ENCODE measurements around the gene DCANP1.

The DCANP1 gene

DNA sequence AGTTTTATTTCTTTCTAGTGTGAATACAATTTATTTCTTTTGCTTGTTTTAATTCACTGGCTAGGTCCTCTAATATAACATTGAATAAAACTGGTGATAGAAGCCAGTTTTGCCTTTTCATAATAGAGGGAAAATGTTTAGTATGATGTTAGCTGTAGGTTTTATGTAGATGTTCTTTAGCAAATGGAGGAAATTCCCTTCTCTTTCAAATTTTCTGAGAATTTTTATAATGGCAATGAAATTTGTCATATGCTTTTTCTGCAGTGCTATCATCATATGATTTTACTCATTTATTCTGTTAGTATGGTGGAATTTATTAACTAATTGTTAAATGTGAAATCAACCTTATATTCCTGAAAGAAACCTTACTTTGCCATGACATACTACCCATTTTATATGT lies 30.1 kb downstream of the DCANP1 start:
- no peak for DNase-seq

DNA sequence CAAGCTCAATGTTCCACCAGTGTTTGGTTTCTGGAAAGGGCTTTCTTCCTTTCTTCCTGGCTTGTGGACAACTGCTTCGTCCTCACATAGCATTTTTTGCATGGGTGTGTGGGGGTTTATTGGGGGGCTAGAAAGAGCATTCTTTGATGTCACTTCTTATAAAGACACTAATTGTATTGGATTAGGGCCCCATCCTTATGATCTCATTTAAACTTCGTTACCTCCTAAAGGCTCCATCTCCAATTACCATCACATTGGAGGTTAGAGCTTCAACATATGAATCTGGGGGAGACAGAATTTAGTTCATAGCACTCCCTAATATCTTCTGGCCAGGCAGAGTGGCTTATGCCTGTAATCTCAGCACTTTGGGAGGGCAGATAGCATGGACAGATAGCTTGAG lies 42.1 kb downstream of the DCANP1 start:
- no peak for DNase-seq

DNA sequence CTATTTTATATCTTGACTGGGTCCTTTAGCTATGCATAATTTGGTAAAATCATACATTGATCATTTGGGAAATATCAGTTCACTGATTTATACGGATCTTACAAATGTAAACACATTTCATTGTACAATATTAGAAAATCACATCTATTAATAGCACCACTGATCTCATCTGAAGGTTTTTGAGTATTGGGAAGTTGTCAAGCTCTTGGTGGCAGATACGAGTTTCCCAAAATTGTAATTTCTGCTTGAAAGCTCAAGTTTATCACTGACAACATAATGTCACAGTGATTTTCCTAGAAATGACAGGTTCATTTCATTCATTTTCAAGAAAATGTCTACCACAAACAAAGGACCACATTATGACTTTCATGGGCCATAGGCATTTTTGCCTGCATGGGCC lies 45.1 kb downstream of the DCANP1 start:
- DNase-seq = no peak

DNA sequence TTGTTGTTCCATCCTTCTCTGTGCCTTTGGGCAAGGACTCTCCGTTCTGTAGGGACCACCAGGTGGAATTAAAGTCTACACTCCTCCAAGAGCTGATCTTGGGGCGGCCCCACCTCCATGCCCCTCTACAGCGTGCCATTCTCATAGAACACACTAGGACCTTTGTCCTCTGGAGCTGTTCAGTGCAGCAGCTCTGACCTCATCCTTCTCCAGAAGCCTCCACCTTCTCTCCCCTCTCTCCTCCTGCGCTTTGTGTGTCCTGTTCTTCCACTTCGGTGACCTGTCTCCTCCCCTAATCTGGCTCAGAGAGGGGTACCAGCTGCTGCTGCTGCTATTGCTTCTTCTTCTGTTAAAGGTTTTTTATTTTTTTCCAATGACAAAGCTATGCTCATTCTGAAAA lies 46.3 kb downstream of the DCANP1 start:
- no peak for DNase-seq

DNA sequence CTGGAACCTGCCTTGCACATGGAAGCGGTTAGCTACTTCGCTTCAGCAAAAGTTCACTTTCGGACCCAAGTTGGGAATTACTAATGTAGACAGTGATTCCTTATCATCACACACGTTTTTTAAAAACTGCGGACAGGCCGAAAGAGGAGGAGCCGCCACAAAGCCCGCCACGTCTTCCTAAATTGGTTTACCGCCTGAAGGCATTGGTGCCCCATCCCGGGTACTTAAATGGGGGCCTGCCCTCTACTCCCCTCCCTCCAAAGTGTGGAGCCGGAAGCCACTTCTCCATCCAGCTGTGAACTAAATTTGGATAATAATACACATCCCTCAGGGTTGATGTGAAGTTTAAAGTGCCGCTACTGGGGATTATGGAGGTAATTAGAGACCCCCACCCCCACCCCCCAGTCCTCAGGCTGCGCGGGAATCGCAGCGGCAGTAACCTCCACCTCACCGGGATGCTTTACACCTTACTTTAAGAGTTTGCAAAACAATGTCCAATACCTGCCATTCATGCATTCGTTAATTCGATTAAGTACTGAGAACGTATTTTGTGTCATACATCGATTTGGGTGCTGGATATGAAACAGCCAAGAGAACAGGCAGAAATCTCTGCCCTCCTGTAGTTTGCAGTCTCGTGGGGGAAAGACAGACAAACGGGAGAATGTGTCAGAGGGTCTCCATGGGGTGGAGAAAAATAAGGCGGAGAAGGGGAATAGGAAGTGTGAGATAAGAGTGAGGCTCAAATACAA lies 47.2 kb downstream of the DCANP1 start:
- no peak for DNase-seq

DNA sequence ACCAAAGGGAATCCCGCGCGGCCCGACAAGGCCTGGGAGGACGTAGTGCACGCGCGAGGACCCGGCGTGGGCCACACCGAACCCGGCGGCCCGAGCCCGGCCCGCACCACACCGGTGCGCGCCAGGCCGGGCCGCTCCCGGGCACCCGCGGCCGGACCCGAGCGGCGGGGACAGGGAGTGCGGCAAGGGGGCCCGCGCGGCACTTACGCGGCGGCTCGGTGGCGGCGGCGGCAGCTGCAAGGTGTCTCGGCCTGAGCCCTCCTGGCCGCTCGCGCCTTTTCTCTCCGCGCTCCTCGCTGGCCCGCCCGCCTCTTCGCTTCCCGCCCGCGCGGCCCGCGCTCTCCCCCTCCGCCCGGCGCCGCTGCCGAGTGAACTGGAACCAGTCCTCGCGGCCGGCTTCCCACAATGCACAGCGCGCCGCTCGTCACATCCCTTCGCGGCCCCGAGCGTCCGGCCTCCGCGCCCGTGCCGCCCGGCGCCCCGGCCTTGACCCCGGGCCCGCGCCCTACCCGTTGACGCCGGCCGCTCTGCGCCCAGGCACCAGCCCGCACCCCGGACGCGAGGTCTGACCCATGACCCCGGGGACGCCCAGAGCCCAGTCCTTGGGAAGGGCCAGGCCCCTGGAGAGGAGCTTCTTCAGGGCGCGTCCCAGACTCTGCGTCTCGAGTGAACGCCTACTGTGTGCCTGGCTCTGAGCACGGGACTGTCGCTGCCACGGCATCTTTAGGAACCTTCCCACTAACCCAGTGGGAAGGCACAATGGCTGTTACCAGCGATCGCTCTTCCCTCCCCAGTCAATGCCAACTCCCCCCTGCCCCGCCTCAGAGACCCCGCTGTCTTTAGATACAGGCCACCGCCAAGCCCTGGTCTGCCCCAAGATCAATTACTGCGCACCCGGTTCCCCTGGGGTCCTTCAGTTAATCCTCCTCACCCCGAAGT lies 48.0 kb downstream of the DCANP1 start, which contains the start of gene MACROH2A1:
MACROH2A1 (minus strand) TSS at position 377 of the 939 bp plus-strand sequence. CDS start 10,138 bp downstream, outside the sequence.
- peak; percentile 91 for DNase-seq

DNA sequence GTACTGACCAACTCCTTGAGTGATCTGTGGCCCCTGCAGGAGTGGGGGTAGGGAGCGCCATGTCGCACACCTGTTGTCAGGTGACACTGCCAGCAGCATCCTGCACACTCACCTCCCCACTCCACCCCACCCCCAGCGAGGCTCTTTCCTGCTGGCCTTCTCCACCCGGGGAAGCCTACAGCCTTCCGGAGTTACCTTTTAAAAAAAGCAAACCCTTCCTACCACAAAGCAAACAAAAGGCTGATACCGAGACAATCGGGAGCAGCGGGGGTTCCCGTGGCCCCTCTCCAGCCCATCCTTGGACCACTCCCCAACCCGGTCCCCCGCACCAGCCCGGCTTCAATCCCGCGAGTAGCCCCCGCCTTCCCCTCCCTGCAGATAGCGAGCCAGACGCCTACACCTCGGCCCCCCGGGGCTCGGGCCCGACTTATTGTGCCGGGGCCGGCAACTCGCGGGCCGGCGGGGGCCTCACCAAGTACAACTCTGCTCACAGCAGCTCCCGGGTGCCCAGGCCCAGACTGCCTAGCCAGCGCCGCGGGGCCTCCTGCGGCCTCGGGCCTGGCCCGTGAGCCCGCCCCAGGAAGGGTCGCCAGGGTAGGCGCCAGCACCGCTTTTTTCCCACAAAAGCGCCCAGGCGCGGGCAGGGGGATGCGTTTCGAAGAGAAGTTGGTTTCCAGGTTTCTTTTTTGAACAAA lies 48.8 kb downstream of the DCANP1 start:
- DNase-seq = no peak

DNA sequence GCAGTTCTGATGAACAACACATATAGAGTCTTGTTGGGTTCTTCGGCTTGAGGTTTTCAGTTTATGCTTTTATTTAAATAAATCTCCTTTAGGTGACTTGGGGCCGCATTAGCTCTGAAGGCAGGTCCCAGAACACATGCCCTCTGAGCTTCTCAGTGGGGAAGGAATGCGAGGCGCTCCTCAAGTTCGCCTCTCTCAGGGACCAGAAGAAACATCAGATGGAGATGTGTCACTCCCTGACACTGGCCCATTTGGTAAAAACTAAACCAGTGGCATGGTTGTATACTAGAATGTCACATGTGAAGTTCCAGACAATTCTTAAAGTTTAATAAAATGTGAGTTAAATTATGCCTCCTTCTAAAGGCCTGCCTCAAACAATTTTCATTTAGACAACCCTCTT lies 50.1 kb downstream of the DCANP1 start:
- DNase-seq = no peak

DNA sequence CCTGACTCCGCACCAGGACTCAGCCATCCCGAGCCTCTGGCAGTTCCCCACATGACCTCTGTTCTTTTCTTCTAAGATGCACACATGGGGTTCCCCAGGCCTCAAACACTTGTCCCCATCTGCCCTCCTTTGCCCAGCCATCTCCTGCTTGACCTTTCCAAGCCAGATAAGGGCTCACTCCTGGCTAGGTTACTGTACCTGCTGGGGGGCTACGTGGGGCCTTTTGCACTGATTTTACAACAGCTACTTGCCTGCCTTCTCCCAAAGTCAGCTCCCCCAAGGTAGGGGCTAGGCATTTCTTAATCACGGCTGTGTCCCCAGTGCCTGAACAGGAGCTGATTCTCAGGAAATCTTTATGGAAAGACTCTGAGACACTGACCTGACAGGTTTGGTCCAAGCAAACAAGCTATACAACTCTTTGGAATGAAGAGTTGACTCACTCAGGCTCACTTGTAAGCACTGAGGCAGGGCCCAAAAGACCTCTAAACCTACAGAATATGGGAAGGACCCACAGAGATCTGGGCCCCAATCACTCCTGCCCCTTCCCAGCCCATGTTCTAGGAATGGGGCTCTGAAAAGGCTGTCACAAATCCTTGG lies 50.6 kb downstream of the DCANP1 start:
- no peak for DNase-seq

DNA sequence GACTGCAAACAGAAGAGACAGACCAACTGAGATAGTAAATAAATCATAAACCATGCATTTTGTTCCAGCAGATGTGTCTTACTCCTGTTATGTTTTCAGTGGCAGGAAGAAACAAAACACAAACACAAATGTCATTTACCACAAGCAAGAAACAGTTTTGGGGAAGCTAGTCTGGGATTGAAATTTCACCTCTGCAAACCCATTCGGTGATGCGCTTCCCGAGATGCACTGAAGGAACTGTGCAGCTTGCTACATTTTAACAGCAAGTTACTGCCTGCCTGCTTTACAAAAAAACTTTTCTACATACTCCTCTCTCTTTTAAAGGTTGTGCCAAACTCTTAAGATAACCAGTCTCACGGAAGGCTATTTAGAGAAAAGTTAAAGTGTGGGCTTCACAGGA lies 51.3 kb downstream of the DCANP1 start:
- DNase-seq = no peak

DNA sequence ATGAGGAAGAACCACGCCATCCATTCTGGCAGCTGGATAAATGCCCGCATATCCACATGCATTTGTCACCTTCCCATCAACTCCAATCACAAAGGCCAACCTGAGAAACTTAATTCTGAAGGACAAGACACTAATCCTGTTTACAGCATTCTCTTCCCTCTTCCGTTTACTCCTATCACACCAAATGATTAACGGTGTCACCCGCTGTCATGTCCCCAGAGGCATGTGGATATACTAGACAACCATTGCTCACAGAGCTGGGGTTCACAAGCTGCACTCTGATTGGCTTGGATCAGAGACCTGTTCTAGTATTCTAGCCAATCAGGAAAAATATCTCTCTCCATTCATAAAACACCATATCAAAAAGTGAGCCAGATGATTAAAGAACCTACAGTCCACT lies 51.7 kb downstream of the DCANP1 start:
- DNase-seq = no peak

Data from midbrain (tissue), 1 donor.